GM12801 (cell line): ENCODE data around the gene HYAL1.

Experiments
- TF ChIP-seq, protein P1 (sequence below): IDR thresholded peaks from one replicate; pipeline ENCODE4 v1.5.1; 2011; ENCODE audit warnings: control low read depth; ENCODE audit not compliant: insufficient read length; ENCODE audit errors: extremely low read depth

Gene HYAL1

GRCh38 chr3:50297896-50298725, 5.3 kb downstream of the HYAL1 start:
- TF ChIP-seq, protein P1, sequence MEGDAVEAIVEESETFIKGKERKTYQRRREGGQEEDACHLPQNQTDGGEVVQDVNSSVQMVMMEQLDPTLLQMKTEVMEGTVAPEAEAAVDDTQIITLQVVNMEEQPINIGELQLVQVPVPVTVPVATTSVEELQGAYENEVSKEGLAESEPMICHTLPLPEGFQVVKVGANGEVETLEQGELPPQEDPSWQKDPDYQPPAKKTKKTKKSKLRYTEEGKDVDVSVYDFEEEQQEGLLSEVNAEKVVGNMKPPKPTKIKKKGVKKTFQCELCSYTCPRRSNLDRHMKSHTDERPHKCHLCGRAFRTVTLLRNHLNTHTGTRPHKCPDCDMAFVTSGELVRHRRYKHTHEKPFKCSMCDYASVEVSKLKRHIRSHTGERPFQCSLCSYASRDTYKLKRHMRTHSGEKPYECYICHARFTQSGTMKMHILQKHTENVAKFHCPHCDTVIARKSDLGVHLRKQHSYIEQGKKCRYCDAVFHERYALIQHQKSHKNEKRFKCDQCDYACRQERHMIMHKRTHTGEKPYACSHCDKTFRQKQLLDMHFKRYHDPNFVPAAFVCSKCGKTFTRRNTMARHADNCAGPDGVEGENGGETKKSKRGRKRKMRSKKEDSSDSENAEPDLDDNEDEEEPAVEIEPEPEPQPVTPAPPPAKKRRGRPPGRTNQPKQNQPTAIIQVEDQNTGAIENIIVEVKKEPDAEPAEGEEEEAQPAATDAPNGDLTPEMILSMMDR = no peak

GRCh38 chr3:50297384-50297775, 6.0 kb downstream of the HYAL1 start:
- TF ChIP-seq, protein P1 = no peak

DNA sequence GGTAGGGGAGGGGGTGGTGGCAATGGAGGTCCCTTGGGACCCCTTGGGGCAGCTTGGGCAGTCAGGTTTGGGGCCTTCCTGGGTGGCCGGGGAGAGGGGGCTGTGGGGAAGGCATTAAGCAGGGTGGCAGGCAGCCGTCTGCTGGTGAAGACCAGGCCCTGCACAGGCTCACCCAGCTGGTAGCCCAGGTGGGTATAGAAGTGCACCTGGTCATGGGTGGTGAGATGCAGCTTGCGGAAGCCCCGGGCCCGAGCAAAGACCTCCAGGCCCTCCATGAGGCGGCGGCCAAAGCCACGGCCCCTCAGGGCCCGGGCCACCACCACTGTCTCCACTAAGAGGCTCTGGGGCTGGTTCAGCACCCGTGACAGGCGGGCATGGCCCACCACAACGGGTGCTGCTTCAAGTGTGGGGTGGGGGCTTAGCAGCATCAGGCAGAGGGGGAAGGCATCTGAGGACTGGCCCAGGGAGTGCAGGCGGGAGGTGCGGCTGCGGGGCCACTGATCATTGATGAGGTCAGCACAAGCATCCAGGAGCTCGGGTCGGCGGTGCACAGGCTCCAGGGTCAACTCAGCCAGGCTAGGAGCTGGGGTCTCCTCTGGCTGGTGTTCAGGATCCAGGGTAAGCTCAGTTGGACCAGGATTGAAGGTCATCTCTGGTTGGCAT, 6.5 kb downstream of the HYAL1 start:
- TF ChIP-seq, protein P1 = no peak

DNA sequence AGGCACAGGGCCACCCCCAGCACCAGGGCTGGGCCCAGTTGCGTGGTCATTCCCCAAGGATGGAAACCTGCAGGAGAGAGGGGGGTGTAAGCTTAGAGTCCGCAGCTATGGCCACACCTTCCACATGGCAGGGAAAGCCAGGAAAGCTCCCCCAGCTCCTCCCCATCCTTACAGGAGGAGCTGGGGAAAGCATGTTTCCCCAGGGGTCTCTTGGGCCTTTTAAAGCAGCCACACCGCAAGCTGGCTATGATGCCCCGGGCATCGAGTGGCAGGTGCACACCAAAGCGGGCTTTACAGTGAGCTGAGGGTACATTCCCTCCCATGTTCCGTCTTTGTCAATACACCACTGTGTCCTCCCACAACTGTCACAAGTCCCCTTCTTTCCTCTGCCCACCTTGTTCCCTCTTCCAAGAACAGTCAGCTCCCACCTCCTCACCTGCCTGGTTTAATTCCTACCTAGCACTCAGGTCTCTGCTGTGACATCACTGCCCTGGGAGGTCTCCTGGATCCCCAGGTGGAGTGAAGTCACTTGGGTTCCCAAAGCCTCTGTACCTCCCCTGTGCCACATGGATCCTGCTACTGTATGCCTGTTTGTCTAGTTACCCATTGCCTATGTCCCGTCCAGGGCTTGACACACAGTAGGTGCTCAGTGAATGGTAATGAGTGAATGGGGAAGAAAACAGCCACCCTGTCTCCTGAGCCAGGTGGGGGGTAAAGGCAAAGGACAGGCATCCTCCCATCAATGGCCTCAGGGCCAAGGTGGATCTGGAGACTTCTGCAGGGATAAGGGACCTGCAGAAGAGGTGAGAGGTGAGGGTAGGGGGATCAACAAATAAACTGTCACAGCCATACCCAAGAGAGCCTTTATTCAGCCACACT, 7.6 kb downstream of the HYAL1 start:
- TF ChIP-seq, protein P1 = no peak

DNA sequence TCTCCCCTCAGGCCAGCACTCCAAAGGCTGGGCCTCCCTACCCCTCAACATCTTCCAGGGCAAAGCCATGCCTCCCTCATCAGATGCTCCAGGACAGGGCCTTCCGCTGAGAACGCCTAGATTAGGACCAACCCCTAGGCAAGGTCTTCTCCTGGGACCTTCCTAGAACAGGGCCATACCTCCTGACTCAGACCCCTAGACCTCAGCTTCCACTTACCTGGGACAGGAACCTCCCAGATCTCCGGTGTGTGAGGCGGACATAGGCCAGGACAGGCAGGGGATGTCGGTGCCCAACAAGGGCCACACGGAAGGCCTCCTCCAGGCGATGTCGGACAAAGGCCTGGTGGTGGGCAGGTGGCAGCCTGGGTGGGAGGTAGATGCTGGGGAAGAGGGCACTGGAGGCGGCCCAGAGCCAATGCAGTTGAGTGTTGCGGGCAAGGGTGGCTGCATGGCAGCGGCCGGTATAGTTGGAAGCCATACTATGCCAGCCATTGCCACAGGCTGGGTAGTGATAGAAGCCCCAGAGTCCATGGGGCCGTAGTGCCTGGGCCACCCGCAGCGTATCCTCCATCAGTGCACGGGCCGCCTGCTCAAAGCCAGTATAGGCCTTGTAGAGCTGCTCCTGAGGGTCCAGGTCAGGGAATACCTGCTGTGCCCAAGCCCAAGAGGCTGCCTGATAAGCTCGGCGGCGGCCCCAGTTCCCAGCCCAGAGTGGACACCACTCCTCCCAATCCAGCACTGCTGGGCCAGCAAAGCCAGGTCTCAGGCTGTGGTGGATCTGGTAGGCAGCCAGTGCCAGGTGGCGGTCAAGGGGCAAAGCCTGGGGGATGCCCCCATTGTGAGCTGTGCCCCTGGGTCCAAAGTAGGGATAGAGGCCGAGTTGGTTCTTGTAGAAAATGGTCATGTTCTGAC, 8.6 kb downstream of the HYAL1 start:
- TF ChIP-seq, protein P1 = no peak

- TF ChIP-seq, protein P1 = no peak
Measured at GRCh38 chr3:50294089-50294488, 9.3 kb downstream of the HYAL1 start.
